HG03103 (cell line): ENCODE data around the gene BBS4.

Experiments used
- ATAC-seq: cut with Tn5 transposase; IDR thresholded peaks from one replicate; pipeline ENCODE4 v1.9.1; 2021; ENCODE audit warnings: low read depth; ENCODE audit not compliant: unreplicated experiment

The BBS4 gene

DNA sequence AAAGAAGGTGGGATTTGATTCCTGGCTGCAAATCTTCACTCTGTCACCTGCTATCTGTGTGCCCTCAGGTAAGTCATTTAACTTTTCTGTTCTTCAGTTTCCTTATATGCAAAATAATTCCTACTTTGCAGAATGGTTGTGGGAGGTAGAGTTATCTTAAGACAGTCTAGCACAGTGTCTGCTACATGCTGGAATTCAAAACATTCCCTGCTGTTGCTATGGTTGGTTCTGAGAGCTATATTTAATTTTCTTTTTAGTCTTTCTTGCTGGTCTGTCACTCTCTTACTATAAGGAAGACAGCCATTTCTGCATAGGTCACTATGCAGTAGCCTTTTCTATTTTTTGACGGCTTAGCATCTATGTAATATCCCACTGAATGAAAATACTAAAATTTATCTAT is 101.5 kb downstream of the BBS4 start:
- no peak for ATAC-seq
